K562 (cell line): ENCODE data around the gene SNX25. TPM values are rescaled to one million over a fixed set of nuclear protein-coding genes. Genes with fewer than 3 reads are reported as not detected.

ENCODE experiments used
- BDP1 ChIP-seq: IDR thresholded peaks from 3 replicates; pipeline ENCODE4 v1.6.1; 2011; ENCODE audit not compliant: insufficient read length, insufficient read depth
- ELF1 ChIP-seq: fragments of 200-800 bp; sonication (Bioruptor generic); IDR thresholded peaks from 2 replicates; pipeline ENCODE4 v1.6.1; 2016; ENCODE audit warnings: missing genetic modification characterization, missing compliant biosample characterization
- MTA1 ChIP-seq: fragments of 450-650 bp; IDR thresholded peaks from 2 replicates; pipeline ENCODE4 v1.6.1; 2017; ENCODE audit warnings: borderline replicate concordance
- RBFOX2 ChIP-seq: fragments of 200-400 bp; formaldehyde crosslinking; IDR thresholded peaks from 2 replicates; pipeline ENCODE4 v1.6.1; 2017; ENCODE audit warnings: low read depth, mild to moderate bottlenecking, low read length, moderate library complexity
- TBP ChIP-seq: optimal IDR thresholded peaks from 2 replicates; pipeline ENCODE3; 2011; ENCODE audit warnings: low read depth, low read length, improper control_type of control experiment
- TEAD1 ChIP-seq, 2 experiments: fragments of 450-650 bp in 1 of 2; sonication (generic) in 1 of 2; formaldehyde crosslinking; IDR thresholded peaks; 2 replicates each; pipeline versions ENCODE4 v1.4.0 to v1.8.0; 2020 to 2022; ENCODE audit warnings: mild to moderate bottlenecking in 2 of 2, missing genetic modification reagents in 1 of 2
- ZBTB2 ChIP-seq: fragments of 450-650 bp; IDR thresholded peaks from 2 replicates; pipeline ENCODE4 v1.6.1; 2016; ENCODE audit warnings: antibody characterized with exemption
- ZBTB8A ChIP-seq: fragments of 450-650 bp; IDR thresholded peaks from 2 replicates; pipeline ENCODE4 v1.6.1; 2018; ENCODE audit warnings: mild to moderate bottlenecking, moderate library complexity; ENCODE audit not compliant: partially characterized antibody
- ZNF212 ChIP-seq: fragments of 450-650 bp; formaldehyde crosslinking; IDR thresholded peaks from 2 replicates; pipeline ENCODE4 v1.4.0; 2020; ENCODE audit warnings: mild to moderate bottlenecking
- polyA plus RNA-seq, 8 experiments: library from polyadenylated mRNA; depleted of rRNA in 4 of 8; stranded (reverse) in 5 of 8; unstranded in 3 of 8; fragments of >200 nt; fragmentation: Nextera tagmentation in 2 of 8; fragmentation: Illumina TruSeq in 1 of 8; extraction: Ambion mirVana in 2 of 8; extraction: Trizol in 1 of 8; gene quantifications; 2 replicates each; pipeline versions ENCODE4 v1.2.1 to v1.2.3, GENCODE V29; 2011 to 2014; ENCODE audit warnings: inconsistent platforms in 1 of 8, missing spikeins in 1 of 8
- total RNA-seq, 7 experiments: library from RNA; depleted of rRNA in 6 of 7; stranded (reverse); fragments of >200 nt in 6 of 7; fragmentation: Illumina TruSeq in 2 of 7; extraction: Trizol in 2 of 7; gene quantifications; 2 replicates each; pipeline versions ENCODE4 v1.2.1 to v1.2.3, GENCODE V29; 2011 to 2021; ENCODE audit warnings: low replicate concordance in 1 of 7
- TF ChIP-seq, protein P1 (sequence below), 2 experiments: fragments of 450-650 bp; IDR thresholded peaks; 2 replicates each; pipeline ENCODE4 v1.6.1; 2018; ENCODE audit warnings: mild to moderate bottlenecking in 2 of 2, low read depth in 1 of 2; ENCODE audit not compliant: partially characterized antibody in 2 of 2
- TF ChIP-seq, protein P2 (sequence below), 3 experiments: fragments of 200-800 bp in 1 of 3; fragments of 250-450 bp in 1 of 3; fragments of 450-650 bp in 1 of 3; sonication (Bioruptor Pico) in 1 of 3; sonication (Bioruptor generic) in 1 of 3; formaldehyde crosslinking in 1 of 3; IDR thresholded peaks; 2 replicates each; pipeline versions ENCODE4 v1.6.1 to v1.8.0; 2016 to 2022; ENCODE audit warnings: mild to moderate bottlenecking in 2 of 3, missing genetic modification characterization in 2 of 3, missing compliant biosample characterization in 1 of 3, moderate library complexity in 1 of 3
- TF ChIP-seq, protein P3 (sequence below): sonication (generic); formaldehyde crosslinking; IDR thresholded peaks from 2 replicates; pipeline ENCODE4 v1.8.1; 2023; ENCODE audit warnings: mild to moderate bottlenecking, missing genetic modification reagents
- TF ChIP-seq, protein P4 (sequence below): fragments of 450-650 bp; formaldehyde crosslinking; IDR thresholded peaks from 2 replicates; pipeline ENCODE4 v1.4.0; 2022; ENCODE audit warnings: mild to moderate bottlenecking, moderate library complexity
- TF ChIP-seq, protein P5 (sequence below): fragments of 250-450 bp; sonication (Bioruptor Pico); IDR thresholded peaks from 2 replicates; pipeline ENCODE4 v1.5.0; 2020; ENCODE audit warnings: mild to moderate bottlenecking, borderline replicate concordance

Gene SNX25
- total and polyA plus RNA-seq, 9 of the 15 experiments (the other 6 are each of a cell fraction or from before 2014, with no cell fraction given): 2.5 to 23.4 (median 13.3) TPM

- TF ChIP-seq, protein P1, sequence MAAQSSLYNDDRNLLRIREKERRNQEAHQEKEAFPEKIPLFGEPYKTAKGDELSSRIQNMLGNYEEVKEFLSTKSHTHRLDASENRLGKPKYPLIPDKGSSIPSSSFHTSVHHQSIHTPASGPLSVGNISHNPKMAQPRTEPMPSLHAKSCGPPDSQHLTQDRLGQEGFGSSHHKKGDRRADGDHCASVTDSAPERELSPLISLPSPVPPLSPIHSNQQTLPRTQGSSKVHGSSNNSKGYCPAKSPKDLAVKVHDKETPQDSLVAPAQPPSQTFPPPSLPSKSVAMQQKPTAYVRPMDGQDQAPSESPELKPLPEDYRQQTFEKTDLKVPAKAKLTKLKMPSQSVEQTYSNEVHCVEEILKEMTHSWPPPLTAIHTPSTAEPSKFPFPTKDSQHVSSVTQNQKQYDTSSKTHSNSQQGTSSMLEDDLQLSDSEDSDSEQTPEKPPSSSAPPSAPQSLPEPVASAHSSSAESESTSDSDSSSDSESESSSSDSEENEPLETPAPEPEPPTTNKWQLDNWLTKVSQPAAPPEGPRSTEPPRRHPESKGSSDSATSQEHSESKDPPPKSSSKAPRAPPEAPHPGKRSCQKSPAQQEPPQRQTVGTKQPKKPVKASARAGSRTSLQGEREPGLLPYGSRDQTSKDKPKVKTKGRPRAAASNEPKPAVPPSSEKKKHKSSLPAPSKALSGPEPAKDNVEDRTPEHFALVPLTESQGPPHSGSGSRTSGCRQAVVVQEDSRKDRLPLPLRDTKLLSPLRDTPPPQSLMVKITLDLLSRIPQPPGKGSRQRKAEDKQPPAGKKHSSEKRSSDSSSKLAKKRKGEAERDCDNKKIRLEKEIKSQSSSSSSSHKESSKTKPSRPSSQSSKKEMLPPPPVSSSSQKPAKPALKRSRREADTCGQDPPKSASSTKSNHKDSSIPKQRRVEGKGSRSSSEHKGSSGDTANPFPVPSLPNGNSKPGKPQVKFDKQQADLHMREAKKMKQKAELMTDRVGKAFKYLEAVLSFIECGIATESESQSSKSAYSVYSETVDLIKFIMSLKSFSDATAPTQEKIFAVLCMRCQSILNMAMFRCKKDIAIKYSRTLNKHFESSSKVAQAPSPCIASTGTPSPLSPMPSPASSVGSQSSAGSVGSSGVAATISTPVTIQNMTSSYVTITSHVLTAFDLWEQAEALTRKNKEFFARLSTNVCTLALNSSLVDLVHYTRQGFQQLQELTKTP (IDR thresholded peaks at IDR 0.05; ENCODE audit: low read depth in 1 of 2, partially characterized antibody in 2 of 2): no peak
- TF ChIP-seq, protein P2, sequence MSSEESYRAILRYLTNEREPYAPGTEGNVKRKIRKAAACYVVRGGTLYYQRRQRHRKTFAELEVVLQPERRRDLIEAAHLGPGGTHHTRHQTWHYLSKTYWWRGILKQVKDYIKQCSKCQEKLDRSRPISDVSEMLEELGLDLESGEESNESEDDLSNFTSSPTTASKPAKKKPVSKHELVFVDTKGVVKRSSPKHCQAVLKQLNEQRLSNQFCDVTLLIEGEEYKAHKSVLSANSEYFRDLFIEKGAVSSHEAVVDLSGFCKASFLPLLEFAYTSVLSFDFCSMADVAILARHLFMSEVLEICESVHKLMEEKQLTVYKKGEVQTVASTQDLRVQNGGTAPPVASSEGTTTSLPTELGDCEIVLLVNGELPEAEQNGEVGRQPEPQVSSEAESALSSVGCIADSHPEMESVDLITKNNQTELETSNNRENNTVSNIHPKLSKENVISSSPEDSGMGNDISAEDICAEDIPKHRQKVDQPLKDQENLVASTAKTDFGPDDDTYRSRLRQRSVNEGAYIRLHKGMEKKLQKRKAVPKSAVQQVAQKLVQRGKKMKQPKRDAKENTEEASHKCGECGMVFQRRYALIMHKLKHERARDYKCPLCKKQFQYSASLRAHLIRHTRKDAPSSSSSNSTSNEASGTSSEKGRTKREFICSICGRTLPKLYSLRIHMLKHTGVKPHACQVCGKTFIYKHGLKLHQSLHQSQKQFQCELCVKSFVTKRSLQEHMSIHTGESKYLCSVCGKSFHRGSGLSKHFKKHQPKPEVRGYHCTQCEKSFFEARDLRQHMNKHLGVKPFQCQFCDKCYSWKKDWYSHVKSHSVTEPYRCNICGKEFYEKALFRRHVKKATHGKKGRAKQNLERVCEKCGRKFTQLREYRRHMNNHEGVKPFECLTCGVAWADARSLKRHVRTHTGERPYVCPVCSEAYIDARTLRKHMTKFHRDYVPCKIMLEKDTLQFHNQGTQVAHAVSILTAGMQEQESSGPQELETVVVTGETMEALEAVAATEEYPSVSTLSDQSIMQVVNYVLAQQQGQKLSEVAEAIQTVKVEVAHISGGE (CRISPR knock-in tag; IDR thresholded peaks at IDR 0.05): no peak
- TF ChIP-seq ZNF212 (CRISPR knock-in tag) (no peak), MTA1 (peak; percentile 61; the same call in 1 of the 2 replicates), ELF1 (0 out of 2 replicates have a peak, but pooled peaks have one; percentile 34), BDP1 (no peak), RBFOX2 (no peak), TBP (no peak), ZBTB8A (no peak), ZBTB2 (peak; percentile 82), TEAD1 (CRISPR knock-in tag; IDR thresholded peaks at IDR 0.05) (no peak)
- TF ChIP-seq, protein P3, sequence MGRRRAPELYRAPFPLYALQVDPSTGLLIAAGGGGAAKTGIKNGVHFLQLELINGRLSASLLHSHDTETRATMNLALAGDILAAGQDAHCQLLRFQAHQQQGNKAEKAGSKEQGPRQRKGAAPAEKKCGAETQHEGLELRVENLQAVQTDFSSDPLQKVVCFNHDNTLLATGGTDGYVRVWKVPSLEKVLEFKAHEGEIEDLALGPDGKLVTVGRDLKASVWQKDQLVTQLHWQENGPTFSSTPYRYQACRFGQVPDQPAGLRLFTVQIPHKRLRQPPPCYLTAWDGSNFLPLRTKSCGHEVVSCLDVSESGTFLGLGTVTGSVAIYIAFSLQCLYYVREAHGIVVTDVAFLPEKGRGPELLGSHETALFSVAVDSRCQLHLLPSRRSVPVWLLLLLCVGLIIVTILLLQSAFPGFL (CRISPR knock-in tag): no peak
- TF ChIP-seq, protein P4, sequence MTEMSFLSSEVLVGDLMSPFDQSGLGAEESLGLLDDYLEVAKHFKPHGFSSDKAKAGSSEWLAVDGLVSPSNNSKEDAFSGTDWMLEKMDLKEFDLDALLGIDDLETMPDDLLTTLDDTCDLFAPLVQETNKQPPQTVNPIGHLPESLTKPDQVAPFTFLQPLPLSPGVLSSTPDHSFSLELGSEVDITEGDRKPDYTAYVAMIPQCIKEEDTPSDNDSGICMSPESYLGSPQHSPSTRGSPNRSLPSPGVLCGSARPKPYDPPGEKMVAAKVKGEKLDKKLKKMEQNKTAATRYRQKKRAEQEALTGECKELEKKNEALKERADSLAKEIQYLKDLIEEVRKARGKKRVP: no peak
- TF ChIP-seq, protein P5, sequence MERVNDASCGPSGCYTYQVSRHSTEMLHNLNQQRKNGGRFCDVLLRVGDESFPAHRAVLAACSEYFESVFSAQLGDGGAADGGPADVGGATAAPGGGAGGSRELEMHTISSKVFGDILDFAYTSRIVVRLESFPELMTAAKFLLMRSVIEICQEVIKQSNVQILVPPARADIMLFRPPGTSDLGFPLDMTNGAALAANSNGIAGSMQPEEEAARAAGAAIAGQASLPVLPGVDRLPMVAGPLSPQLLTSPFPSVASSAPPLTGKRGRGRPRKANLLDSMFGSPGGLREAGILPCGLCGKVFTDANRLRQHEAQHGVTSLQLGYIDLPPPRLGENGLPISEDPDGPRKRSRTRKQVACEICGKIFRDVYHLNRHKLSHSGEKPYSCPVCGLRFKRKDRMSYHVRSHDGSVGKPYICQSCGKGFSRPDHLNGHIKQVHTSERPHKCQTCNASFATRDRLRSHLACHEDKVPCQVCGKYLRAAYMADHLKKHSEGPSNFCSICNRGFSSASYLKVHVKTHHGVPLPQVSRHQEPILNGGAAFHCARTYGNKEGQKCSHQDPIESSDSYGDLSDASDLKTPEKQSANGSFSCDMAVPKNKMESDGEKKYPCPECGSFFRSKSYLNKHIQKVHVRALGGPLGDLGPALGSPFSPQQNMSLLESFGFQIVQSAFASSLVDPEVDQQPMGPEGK: no peak
These were observed 109.3 kb downstream of the SNX25 start (continued) for GRCh38 chr4:185318679-185319078.
